GM12801 (cell line): ENCODE data around the gene RNU6-1.

Experiments
- CTCF ChIP-seq: IDR thresholded peaks from one replicate; pipeline ENCODE4 v1.5.1; 2011; ENCODE audit warnings: control low read depth; ENCODE audit not compliant: insufficient read length; ENCODE audit errors: extremely low read depth

Gene RNU6-1

GRCh38 chr15:67808821-67809220, 31.0 kb downstream of the RNU6-1 start:
- no peak for TF ChIP-seq CTCF

- no peak for TF ChIP-seq CTCF
Measured at GRCh38 chr15:67807836-67808235, 32.0 kb downstream of the RNU6-1 start.

- no peak for TF ChIP-seq CTCF
Measured at GRCh38 chr15:67807141-67807540, 32.7 kb downstream of the RNU6-1 start.

- TF ChIP-seq CTCF, result no peak
Measured at GRCh38 chr15:67806536-67806935, 33.3 kb downstream of the RNU6-1 start.

- TF ChIP-seq CTCF, result no peak
Measured at GRCh38 chr15:67805666-67806516, 34.0 kb downstream of the RNU6-1 start.

- TF ChIP-seq CTCF, result no peak
Measured at GRCh38 chr15:67805008-67805665, 34.7 kb downstream of the RNU6-1 start.

- TF ChIP-seq CTCF, result no peak
Measured at GRCh38 chr15:67803996-67804843, 35.6 kb downstream of the RNU6-1 start.
